Cardiac muscle cell (in vitro differentiated cells and primary cell): ENCODE measurements around the gene EPHX1. TPM values are rescaled to one million over a fixed set of nuclear protein-coding genes. Genes with fewer than 3 reads are reported as not detected.
"Not testable (repeated sequence)": the region's sequence is repeated elsewhere in the genome, so short reads cannot be mapped to it uniquely, and the experiment has no call there.

Source experiments
- DNase-seq, 2 donors: peaks; one replicate each; pipeline versions ENCODE4 v3.0.0 to v3.0.0-alpha.2; 2010 to 2017; ENCODE audit warnings: low read depth in 1 of 2, low spot score in 1 of 2
- H3K27ac ChIP-seq: fragments of 200-600 bp; sonication (generic); 2 replicates; pipeline ENCODE4 v1.5.1; 2016
- H3K27me3 ChIP-seq: fragments of 200-600 bp; sonication (generic); 2 replicates; pipeline ENCODE4 v1.6.0; 2016; ENCODE audit warnings: control low read depth
- H3K36me3 ChIP-seq: fragments of 200-600 bp; sonication (generic); 2 replicates; pipeline ENCODE4 v1.5.1; 2016; ENCODE audit warnings: control low read depth
- H3K4me1 ChIP-seq: fragments of 200-600 bp; sonication (generic); 2 replicates; pipeline ENCODE4 v1.8.1; 2017; ENCODE audit warnings: low read depth, mild to moderate bottlenecking, mixed run types
- H3K4me3 ChIP-seq: fragments of 200-600 bp; sonication (generic); 2 replicates; pipeline ENCODE4 v1.5.1; 2016; ENCODE audit warnings: mild to moderate bottlenecking
- H3K9me3 ChIP-seq: fragments of 200-600 bp; sonication (generic); 2 replicates; pipeline ENCODE4 v1.5.1; 2017; ENCODE audit warnings: low read depth, mild to moderate bottlenecking, control low read depth
- polyA plus RNA-seq: library from polyadenylated mRNA; unstranded; fragments of >200 nt; fragmentation: Nextera tagmentation; extraction: Ambion mirVana; gene quantifications from 2 replicates; pipeline ENCODE4 v1.2.1, GENCODE V29; 2016
- total RNA-seq: library from RNA; depleted of rRNA; stranded (reverse); fragments of >200 nt; gene quantifications from 2 replicates; pipeline ENCODE4 v1.2.3, GENCODE V29; 2016
- TF ChIP-seq, protein P1 (sequence below): IDR thresholded peaks from 2 replicates; pipeline ENCODE4 v1.5.1; 2012; ENCODE audit warnings: low read depth, mild to moderate bottlenecking, low read length

EPHX1 gene
- total and polyA plus RNA-seq, 2 experiments from 2014 or later: 15.8 to 33.8 TPM

DNA sequence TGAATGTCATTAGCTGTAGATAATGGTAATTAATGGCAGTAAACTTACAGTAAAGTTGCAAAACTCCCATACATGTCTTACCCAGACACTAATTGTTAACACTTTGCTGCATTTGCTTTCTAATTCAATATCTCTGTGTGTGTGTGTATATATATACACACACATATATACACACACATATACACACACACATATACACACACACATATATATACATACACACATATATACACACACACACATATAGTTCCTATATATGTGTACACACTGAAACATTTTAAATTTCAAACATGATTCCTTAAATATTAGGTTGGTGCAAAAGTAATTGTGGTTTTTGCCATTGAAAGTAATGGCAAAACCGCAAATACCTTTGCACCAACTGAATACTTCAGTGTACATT lies 3.7 kb upstream of the EPHX1 start:
- Histone ChIP-seq H3K4me3 (no peak overlapping the region), H3K36me3 (no peaks in the 10 kb centered on the region), H3K27ac (no peak overlapping the region), H3K27me3 (no peaks in the 10 kb centered on the region), H3K4me1 (peaks cover 6% of the 10 kb centered on the region), H3K9me3 (no peaks in the 10 kb centered on the region)
- TF ChIP-seq, protein P1, sequence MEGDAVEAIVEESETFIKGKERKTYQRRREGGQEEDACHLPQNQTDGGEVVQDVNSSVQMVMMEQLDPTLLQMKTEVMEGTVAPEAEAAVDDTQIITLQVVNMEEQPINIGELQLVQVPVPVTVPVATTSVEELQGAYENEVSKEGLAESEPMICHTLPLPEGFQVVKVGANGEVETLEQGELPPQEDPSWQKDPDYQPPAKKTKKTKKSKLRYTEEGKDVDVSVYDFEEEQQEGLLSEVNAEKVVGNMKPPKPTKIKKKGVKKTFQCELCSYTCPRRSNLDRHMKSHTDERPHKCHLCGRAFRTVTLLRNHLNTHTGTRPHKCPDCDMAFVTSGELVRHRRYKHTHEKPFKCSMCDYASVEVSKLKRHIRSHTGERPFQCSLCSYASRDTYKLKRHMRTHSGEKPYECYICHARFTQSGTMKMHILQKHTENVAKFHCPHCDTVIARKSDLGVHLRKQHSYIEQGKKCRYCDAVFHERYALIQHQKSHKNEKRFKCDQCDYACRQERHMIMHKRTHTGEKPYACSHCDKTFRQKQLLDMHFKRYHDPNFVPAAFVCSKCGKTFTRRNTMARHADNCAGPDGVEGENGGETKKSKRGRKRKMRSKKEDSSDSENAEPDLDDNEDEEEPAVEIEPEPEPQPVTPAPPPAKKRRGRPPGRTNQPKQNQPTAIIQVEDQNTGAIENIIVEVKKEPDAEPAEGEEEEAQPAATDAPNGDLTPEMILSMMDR: no peak
- no peak for DNase-seq

GRCh38 chr1:225806736-225807135 lies 3.2 kb upstream of the EPHX1 start:
- not testable (repeated sequence) for DNase-seq, H3K27me3 ChIP-seq, H3K36me3 ChIP-seq, H3K9me3 ChIP-seq, H3K4me3 ChIP-seq, H3K27ac ChIP-seq
- H3K4me1 ChIP-seq: peaks cover 11% of the 10 kb centered on the region

GRCh38 chr1:225808136-225808535 lies 1.8 kb upstream of the EPHX1 start:
- no peak overlapping the region for H3K4me3 ChIP-seq
- DNase-seq: no peak
- no peaks in the 10 kb centered on the region for H3K27me3 ChIP-seq
- no peaks in the 10 kb centered on the region for H3K36me3 ChIP-seq
- H3K27ac ChIP-seq: no peak overlapping the region
- TF ChIP-seq, protein P1: no peak
- H3K9me3 ChIP-seq: no peaks in the 10 kb centered on the region
- H3K4me1 ChIP-seq: peaks cover 11% of the 10 kb centered on the region

DNA sequence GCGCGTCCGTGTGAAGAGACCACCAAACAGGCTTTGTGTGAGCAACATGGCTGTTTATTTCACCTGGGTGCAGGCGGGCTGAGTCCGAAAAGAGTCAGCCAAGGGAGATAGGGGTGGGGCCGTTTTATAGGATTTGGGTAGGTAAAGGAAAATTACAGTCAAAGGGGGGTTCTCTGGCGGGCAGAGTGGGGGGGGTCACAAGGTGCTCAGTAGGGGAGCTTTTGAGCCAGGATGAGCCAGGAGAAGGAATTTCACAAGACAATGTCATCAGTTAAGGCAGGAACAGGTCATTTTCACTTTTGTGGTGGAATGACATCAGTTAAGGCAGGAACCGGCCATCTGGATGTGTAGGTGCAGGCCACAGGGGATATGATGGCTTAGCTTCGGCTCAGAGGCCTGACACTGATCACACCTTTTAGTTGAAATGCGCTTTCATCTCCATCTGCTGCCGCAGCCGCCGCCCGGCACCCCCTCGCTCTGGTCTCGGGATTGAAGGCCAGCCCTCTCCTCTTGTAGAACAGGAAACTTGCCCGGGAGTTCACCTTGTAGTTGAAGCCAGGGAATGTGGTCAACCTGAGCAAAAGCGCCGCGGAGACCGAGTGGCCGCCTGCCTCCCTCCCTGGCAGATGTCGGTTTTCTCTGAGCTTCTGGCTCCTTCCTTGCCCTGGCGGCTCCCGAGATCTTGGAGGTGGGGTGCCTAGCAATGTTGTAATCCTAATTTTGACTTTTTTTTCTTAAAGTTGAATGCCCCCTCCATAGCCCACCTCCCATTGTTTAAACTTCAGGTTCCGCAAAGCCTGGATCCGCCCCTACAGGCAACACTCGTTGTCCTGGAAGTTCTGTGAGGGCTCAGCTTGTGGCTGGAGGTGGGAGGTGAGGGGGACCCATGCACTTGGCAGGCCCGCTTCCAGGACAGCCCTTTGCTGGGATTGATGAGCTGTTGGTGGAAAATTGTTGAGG lies 935 bp downstream of the EPHX1 start:
- not testable (repeated sequence) for H3K9me3 ChIP-seq, H3K27me3 ChIP-seq, H3K36me3 ChIP-seq
- H3K4me3 ChIP-seq: peak overlapping the region; percentile 44
- peak overlapping the region; percentile 63 for H3K27ac ChIP-seq
- peak; percentile 38 to 67 for DNase-seq
- H3K4me1 ChIP-seq: peaks cover 11% of the 10 kb centered on the region

DNA sequence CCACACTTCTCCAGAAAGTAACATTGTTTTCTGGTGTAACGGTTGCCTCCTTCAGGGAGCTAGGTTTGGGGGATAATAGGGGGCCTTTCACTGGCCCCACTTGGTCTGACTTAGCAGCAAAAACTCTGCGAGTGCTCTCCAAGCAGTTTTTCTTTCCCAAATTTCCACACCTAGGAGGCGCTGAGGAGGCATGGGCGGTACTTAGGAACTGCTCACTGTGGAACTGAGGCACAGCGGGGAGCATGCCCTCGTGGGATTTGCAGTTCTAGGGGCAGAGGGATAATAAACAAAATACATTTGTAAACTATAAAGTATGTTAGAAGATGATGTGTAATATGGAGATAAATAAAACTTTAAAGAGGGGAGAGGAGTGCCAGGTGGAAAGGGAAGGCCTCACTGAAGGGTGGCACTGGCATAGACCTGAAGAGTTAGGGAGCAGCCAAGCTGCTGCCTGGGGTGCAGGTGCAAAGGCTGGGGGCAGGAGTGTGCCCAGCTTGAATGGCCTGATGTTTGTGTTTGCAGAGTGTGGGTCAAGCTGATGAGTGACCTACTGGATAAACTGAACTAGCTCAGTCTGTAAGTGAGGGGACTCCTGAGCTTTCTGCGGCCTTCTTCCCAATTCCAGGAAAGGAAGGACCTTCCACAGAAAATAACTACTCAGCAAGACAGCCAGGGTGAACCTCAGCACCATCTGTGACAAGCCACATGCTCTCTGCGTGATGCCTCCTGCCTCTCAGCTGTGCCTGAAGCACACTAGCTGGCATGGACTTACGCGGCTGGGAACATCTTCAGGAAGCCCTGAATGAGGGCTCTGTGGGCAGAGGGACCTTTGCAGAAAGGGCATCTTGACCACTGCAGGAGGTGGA lies 1.9 kb downstream of the EPHX1 start:
- Histone ChIP-seq H3K27ac (no peak overlapping the region), H3K27me3 (no peaks in the 10 kb centered on the region), H3K9me3 (no peaks in the 10 kb centered on the region), H3K4me3 (no peak overlapping the region), H3K36me3 (no peaks in the 10 kb centered on the region), H3K4me1 (peaks cover 11% of the 10 kb centered on the region)
- peak in 1 of 2 donors; percentile 23 for DNase-seq
- TF ChIP-seq, protein P1: peak; percentile 50

DNA sequence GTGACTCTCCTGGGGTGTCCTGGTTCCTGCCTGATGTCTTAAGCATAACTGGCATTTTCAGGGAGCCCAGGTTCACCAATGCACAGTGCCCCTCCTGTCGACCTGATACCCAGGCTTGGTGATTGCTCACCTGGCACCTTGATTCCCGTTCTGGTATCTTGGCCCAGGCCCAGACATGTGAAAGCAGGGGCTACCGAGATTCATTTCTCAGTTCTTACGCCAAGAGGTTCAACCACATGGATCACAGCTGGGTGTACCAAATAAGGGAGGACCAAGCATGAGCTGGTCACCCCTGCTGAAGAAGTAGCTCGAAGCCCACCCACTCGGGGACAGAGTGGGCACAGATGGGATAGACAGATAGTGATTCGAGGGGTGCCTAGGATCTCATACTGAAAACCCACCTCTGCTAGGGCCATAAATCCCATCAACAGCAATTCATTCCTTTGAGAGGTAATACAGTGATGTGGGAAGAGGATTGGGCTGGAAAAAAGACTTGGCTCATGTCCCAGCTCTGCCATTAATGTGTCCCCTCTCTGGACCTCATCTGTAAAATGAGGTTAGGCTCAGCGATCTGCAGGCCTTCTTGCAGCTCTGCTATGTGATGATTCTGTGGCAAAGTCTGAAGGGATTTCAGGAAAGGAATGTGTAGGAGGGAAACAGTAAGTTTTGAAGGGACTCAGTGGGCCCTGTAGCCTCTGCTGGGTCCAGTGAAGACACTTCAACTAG lies 2.7 kb downstream of the EPHX1 start:
- H3K36me3 ChIP-seq: no peaks in the 10 kb centered on the region
- H3K9me3 ChIP-seq: no peaks in the 10 kb centered on the region
- TF ChIP-seq, protein P1: no peak
- H3K4me3 ChIP-seq: no peak overlapping the region
- DNase-seq: peak in 1 of 2 donors; percentile 54
- no peaks in the 10 kb centered on the region for H3K27me3 ChIP-seq
- peaks cover 11% of the 10 kb centered on the region for H3K4me1 ChIP-seq
- H3K27ac ChIP-seq: no peak overlapping the region
